KG1 (cell line): ENCODE measurements around the gene ZNF69.
A peak's percentile ranks its signal among the peaks of the same experiment; 100 is the strongest.
"Not testable (repeated sequence)": the region's sequence is repeated elsewhere in the genome, so short reads cannot be mapped to it uniquely, and the experiment has no call there.

Experiments
- DNase-seq: peaks from one replicate; lab custom pipeline; 2025; lab: John Stamatoyannopoulos, UW

The ZNF69 gene

DNA sequence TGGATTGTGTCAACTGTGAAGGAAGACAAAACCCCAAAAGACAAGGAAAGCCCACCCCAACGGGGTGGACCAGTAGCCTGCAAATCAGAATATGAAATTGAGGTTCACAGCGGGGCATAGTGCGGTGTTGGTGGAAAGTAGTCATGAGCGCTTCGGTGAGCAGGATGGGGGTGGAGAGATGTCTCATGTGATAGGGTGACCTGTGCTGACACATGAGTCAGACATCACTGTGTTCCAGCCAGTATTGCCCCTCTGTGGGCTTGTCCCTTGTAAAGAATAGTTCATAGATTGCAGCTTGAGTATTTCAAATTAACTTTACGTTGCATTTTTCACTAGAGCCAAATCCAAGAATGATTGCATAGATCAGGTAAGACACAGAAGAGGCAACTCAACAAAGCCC is 7.3 kb downstream of the ZNF69 start:
- no peak for DNase-seq

DNA sequence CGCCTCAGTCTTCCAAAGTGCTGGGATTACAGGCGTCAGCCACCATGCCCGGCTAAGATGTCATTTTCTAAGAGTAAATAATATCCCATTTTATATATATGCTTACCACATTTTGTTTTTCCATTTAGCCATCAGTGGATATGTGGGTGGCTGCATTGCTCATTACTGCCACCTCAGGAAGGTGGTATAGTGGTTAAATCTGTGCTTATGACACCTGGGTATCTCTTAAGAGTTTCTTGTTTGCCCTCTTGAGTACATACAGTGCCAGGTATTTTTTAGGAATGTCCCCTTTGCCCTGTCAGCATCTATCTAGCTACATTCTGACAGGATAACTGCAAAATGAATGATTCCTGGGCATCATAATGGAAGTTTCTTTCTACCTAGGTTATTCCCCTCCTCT is 14.6 kb downstream of the ZNF69 start:
- no peak for DNase-seq

DNA sequence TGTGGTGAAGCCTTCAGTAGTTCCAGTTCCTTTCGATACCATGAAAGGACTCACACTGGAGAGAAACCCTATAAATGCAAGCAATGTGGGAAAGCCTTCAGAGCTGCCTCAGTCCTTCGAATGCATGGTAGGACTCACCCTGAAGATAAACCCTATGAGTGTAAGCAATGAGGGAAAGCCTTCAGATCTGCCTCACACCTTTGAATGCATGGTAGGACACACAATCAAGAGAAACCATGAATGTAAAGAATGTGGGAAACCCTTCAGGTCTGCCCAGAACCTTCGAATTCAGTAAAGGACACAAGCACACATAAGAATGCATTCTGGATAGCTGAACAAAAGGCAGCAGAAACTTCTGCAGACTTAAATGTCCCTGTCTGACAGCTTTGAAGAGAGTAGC is 18.3 kb downstream of the ZNF69 start:
- DNase-seq: no peak

DNA sequence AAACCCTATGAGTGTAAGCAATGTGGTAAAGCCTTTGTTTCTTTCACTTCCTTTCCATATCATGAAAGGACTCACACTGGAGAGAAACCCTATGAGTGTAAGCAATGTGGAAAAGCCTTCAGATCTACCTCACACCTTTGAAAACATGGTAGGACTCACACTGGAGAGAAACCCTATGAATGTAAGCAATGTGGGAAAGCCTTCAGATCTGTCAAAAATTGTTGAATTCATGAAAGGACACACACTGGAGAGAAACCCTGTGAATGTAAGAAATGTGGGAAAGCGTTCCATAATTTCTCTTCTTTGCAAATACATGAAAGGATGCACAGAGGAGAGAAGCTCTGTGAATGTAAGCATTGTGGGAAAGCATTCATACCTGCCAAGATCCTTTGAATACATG is 24.4 kb downstream of the ZNF69 start:
- DNase-seq: not testable (repeated sequence)

DNA sequence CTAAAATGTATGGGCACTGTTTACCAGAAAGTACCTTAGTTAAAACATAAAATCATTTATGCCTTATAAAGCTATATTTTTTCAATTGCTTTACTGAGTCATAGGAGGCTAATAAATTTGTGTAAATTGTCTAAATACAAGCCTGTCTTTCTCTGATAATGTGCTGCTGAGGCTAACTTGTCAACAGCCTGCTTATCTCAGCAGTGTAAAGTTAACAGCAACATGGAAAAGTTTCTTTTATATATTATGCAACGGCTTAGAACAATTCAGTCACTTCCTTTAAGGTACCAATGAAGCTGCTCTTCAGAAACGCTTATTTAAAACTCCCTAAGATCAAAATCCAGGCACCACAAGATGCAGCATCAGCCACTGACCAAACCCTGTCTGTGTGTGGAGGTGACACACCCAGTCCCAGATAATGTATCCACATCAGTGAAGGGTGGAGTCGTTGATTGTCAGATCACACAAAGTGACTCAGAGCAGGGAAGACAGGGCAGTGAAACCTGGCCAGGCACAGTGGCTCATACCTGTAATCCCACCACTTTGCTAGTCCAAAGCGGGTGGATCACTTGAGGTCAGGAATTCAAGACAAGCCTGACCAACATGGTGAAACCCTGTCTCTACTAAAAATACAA is 27.0 kb downstream of the ZNF69 start:
- DNase-seq: not testable (repeated sequence)

DNA sequence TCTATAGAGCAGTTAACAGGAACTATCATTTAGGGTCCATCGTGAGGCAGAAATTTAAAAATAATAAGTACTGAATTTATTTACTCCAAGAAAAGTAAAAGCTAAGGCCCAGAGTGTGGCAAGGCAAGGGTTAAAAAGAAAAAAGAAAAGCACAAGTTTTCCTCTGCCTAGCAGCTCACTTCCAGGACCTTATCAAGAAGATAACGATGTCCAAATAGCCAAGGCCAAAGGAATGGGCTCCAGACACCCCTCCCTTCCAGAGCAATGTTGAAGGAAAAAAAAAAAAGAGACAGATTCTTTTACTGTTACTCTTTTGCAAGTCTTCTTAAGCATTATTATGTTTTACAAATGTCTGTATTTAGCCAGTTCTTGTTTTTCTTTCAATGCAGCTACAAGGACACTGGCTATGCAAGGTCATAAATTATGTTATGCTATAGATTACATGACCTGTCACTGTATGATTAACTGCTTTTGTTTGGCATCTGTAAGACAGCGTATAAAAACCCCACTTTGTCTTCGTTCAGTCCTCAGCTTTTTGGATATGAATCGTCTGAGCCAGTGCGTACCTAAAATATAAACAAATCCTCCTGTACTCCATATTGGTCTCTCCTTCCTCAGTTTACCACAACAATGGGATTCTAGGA is 34.4 kb downstream of the ZNF69 start:
- no peak for DNase-seq

DNA sequence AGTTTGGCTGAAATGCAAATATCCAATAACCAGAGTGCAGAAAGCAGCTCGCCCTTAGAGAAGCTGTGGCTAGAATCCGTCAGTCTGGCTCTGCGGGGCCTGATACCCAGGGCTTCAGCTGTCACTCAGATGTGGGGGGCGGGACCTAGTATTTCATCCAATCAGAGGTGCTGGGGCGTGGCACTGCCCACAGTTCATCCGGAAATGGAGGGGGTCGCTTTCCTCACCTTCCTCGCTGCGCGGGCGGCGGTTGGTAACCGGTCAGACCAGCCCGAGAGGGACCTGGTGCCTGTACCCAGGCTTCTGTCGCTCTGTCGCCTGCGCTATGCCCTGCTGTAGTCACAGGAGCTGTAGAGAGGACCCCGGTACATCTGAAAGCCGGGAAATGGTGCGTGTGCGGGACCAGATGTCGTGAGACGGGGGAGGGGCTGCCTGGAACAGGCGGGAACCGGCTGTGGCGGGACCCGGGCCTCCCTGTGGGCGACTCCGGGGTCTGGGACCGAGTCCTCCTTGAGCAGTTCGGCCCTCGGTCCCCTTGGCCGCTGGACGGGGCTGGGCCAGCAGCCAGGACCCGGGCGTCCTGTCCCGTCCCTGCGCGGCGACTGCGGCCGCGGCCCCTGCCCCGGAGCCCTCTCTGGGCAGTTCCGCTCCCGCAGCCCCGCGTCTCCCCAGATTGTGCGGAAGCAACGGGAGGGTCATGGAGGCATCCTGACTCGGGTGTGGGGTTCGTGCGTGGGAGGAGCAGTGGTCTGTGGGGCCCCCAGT is 37.5 kb downstream of the ZNF69 start, which contains the start of gene ZNF700:
TSS of gene ZNF700 (plus strand) at position 222 of the 765 bp plus-strand sequence. CDS start at position 326, 104 bp downstream.
- peak; percentile 86 for DNase-seq

DNA sequence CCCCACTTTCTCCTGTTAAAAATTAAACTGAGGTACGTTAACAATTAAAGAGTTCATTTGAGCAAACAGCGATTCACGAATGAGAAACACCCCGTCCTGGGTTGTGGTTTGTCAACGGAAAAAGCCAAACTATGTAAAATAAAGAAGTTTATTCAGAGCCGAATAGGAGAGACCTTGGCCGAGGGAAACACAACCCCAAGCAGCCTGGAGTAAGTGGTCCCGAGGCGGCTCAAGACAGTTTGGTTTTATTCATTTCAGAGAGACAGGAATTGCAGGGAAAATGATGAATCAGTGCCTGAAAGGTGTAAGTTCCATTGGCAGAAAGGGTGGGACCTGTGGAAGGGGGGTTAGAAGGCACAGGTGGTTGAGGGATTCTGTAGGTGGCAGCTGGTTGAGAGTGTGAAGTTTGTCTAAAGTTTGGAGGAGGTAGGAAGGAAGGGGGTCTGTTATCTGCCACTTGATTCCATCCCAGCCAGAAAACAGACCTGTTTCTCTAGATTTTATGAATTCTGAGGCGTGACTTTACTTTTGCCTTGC is 38.1 kb downstream of the ZNF69 start:
- DNase-seq: not testable (repeated sequence)

DNA sequence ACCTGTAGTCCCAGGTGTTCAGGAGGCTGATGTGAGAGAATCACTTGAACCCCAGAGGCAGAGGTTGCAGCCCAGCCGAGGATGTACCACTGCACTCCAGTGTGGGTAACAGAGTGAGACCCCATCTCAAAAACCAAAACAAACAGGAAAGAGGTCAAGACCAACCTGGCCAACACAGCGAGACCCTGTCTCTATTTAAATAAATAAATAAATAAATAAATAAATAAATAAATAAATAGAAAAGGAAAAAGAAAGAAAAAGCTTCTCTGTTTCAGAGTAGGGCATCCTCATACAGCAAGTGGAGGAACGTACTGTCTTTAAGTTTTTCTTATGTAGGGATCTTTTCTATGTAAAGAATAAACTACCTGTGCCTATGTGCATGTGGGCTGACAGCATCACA is 39.6 kb downstream of the ZNF69 start:
- DNase-seq: no peak

DNA sequence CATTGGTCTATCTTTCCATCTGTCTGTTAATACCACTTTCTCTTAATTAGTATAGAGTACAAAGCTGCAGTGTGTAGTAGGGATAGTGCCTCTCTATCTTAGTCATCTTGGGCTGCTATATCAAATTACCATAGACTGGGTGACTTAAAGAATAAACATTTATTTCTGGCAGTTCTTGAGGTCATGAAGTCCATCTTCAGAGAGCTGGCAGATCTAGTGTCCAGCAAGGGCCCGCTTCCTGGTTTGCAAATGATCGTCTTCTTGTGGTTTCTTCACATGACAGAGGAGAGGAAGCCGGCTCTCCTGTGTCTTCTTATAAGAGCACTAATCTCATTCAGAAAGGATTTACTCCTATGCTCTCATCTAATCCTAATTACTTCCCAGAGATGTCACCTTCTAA is 43.5 kb downstream of the ZNF69 start:
- DNase-seq: no peak

DNA sequence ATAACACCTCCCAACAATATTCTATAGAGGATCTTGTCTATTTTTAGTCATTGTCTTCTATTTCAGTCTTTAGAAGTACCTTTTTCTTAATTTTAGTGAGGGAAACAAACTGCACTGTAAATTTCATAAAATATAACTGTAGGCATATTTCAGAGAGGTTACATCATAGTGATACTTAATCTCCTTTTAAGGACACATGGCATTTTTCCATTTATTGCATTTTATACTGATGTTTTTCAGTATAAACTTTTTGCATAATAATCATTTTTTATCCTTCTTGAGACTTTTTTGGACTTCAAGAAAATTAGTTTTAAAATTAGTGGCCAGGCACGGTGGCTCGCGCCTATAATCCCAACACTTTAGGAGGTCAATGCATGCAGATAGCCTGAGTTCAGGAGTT is 43.9 kb downstream of the ZNF69 start:
- DNase-seq: no peak

DNA sequence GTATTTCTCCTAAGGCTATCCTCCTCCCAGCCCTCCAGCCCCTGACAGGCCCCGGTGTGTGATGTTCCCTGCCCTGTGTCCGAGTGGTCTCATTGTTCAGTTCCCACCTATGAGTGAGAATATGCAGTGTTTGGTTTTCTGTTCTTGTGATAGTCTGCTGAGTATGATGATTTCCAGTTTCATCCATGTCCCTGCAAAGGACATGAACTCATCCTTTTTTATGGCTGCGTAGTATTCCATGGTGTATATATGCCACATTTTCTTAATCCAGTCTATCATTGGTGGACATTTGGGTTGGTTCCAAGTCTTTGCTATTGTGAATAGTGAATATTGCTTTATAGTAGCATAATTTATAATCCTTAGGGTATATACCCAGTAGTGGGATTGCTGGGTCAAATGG is 48.2 kb downstream of the ZNF69 start:
- DNase-seq: not testable (repeated sequence)

DNA sequence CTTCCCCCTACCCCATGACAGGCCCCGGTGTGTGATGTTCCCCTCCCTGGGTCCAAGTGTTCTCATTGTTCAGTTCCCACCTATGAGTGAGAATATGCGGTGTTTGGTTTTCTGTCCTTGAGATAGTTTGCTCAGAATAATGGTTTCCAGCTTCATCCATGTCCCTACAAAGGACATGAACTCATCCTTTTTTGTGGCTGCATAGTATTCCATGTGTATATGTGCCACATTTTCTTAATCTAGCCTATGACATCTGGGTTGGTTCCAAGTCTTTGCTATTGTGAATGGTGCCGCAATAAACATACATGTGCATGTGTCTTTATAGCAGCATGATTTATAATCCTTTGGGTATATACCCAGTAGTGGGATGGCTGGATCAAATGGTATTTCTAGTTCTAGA is 50.8 kb downstream of the ZNF69 start:
- not testable (repeated sequence) for DNase-seq

DNA sequence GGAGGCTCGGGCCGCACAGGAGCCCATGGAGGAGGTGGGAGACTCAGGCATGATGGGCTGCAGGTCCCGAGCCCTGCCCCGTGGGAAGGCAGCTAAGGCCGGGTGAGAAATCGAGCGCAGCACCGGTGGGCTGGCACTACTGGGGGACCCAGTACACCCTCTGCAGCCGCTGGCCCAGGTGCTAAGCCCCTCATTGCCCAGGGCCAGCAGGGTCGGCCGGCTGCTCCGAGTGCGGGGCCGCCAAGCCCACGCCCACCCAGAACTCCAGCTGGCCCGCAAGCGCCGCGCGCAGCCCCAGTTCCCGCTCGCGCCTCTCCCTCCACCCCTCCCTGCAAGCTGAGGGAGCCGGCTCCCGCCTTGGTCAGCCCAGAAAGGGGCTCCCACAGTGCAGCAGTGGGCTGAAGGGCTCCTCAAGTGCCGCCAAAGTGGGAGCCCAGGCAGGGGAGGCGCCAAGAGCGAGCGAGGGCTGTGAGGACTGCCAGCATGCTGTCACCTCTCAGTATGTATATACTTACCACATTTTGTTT is 53.8 kb downstream of the ZNF69 start:
- not testable (repeated sequence) for DNase-seq

DNA sequence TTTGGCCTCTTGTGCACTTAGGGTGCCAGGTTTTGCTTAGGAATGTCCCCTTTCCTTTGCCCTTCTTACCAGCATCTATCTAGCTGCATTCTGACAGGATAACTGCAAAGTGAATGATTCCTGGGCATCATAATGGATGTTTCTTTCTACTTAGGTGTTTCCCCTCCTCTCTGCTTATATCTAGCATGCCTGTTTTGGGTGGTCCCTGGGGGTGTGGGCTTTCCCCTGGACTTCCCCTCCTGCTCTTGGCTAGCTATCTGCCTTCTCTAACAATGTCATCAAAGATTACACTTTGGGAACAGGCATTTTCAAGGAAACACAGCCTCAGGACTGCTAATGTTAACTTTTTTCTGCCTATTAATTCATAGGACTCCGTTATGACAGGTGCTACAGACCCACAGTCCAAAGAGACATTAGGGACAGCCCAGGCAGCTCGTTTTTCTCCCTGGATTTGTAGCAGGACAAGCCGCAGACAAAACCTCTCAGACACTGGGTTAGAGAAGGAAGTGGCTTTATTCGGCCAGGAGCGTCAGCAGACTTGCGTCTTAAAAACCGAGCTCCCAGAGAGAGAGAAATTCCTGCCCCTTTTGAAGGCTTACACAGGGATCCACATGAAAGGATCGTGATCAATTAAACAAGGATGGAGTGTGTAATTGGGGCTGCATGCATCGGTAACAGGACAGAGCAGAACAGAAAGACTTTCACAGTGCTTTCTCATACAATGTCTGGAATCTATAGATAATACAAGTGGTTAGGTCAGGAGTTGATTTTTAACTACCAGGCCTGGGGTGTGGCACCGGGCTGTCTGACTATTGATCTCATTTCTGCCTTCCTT is 54.6 kb downstream of the ZNF69 start:
- DNase-seq: no peak

DNA sequence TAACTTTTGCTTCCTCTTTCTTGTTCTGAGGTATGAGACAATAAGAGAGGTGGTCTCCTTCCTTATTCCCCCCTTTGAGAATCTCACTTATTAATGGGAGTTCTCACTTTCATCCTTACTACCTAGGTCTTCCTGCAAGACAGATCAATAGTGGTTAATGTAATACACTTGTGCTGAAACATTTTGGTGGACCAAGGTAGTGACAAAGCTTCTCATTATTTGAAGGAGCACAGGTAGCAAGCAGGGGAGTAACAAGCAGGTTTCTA is 55.2 kb downstream of the ZNF69 start:
- DNase-seq: no peak

DNA sequence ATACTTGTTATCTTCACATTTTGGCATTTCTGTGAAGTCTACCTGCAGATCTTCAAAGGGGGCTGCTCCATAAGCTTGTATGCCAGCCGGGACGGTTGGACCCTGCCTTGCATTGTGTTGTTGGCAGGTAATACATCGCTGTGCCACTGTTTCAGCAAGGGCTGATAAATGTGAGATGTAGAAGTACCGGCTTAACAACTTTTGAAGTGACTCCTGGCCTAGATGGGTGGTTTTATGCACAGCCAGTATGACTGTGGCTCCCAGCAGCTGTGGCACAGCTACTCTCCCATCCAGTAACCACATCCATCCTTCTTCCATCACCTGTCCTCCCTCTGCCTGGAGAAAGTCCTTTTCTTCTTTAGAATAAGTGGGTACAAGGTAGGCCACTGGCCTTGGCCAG is 57.1 kb downstream of the ZNF69 start:
- DNase-seq: no peak

DNA sequence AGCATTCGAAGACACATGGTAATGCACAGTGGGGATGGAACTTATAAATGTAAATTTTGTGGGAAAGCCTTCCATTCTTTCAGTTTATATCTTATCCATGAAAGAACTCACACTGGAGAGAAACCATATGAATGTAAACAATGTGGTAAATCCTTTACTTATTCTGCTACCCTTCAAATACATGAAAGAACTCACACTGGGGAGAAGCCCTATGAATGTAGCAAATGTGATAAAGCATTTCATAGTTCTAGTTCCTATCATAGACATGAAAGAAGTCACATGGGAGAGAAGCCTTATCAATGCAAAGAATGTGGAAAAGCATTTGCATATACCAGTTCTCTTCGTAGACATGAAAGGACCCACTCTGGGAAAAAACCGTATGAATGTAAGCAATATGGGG is 61.1 kb downstream of the ZNF69 start:
- DNase-seq: no peak

DNA sequence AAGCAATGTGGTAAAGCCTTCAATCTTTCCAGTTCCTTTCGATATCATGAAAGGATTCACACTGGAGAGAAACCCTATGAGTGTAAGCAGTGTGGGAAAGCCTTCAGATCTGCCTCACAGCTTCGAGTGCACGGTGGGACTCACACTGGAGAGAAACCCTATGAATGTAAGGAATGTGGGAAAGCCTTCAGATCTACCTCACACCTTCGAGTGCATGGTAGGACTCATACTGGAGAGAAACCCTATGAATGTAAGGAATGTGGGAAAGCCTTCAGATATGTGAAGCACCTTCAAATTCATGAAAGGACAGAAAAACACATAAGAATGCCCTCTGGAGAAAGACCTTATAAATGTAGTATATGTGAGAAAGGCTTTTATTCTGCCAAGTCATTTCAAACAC is 61.6 kb downstream of the ZNF69 start:
- no peak for DNase-seq

DNA sequence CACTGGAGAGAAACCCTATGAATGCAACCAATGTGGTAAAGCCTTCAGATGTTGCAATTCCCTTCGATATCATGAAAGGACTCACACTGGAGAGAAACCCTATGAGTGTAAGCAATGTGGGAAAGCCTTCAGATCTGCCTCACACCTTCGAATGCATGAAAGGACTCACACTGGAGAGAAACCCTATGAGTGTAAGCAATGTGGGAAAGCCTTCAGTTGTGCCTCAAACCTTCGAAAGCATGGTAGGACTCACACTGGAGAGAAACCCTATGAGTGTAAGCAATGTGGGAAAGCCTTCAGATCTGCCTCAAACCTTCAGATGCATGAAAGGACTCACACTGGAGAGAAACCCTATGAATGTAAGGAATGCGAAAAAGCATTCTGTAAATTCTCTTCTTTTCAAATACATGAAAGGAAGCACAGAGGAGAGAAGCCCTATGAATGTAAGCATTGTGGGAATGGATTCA is 62.1 kb downstream of the ZNF69 start:
- not testable (repeated sequence) for DNase-seq

DNA sequence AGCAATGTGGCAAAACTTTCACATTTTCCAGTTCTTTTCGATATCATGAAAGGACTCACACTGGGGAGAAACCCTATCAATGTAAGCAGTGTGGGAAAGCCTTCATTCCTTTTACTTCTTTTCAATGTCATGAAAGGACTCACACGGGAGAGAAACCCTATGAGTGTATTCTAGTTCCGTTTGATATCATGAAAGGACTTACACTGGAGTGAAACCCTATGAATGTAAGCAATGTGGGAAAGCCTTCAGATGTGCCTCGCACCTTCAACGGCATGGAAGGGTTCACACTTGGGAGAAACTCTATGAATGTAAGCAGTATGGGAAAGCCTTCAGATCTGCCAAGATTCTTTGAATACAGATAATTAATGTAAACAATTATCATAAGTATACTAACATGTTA is 62.7 kb downstream of the ZNF69 start:
- no peak for DNase-seq
